ENCODE measurements around the gene NKAIN2. TPM values are rescaled to one million over a fixed set of nuclear protein-coding genes. Genes with fewer than 3 reads are reported as not detected.

NKAIN2 gene
- total and polyA plus RNA-seq, 12 donors = 0.07 to 3.0 (median 0.28) TPM; not detected in 1

- no peak for TF ChIP-seq CTCF (IDR thresholded peaks at IDR 0.05)
- Histone ChIP-seq H3K27me3 (no peaks in the 10 kb centered on the region), H3K4me1 (no peaks in the 10 kb centered on the region), H3K36me3 (no peaks in the 10 kb centered on the region), H3K27ac (no peak overlapping the region), H3K9me3 (no peaks in the 10 kb centered on the region), H3K4me3 (no peak overlapping the region)
- intact Hi-C loops (cut with DNase I) = no loop called here
- no peak for ATAC-seq
- DNase-seq = no peak
- 49 to 55% methylated on average over 6 of the region's 6 CpGs for WGBS, 2 donors
Measured at GRCh38 chr6:123841067-123841896, 37.6 kb downstream of the NKAIN2 start.

- intact Hi-C loops (cut with DNase I) = no loop called here
Measured at GRCh38 chr6:123844011-123844410, 40.3 kb downstream of the NKAIN2 start.

GRCh38 chr6:123848347-123848746 is 44.7 kb downstream of the NKAIN2 start:
- Histone ChIP-seq H3K4me1 (no peaks in the 10 kb centered on the region), H3K27me3 (no peaks in the 10 kb centered on the region), H3K9me3 (peaks cover 0 to 17% (median 0%) of the 10 kb centered on the region in 11 donors), H3K27ac (no peak overlapping the region), H3K36me3 (no peaks in the 10 kb centered on the region), H3K4me3 (no peak overlapping the region)
- WGBS, 2 donors = 89 to 100% methylated on average over 2 of the region's 2 CpGs
- intact Hi-C loops (cut with DNase I) = no loop called here
- DNase-seq (no peak), ATAC-seq (no peak)
- TF ChIP-seq CTCF (IDR thresholded peaks at IDR 0.05) = no peak

More at GRCh38 chr6:123844011-123844410, 40.3 kb downstream of the NKAIN2 start:
- Histone ChIP-seq H3K36me3 (no peaks in the 10 kb centered on the region), H3K4me1 (no peaks in the 10 kb centered on the region), H3K27me3 (no peaks in the 10 kb centered on the region), H3K9me3 (peaks cover 0 to 8% (median 0%) of the 10 kb centered on the region in 11 donors), H3K4me3 (no peak overlapping the region), H3K27ac (no peak overlapping the region)
- no peak for ATAC-seq
- TF ChIP-seq CTCF (IDR thresholded peaks at IDR 0.05) = no peak
- DNase-seq = no peak
- 63 to 67% methylated on average over 5 of the region's 5 CpGs for WGBS, 2 donors

- Histone ChIP-seq H3K4me3 (no peak overlapping the region), H3K9me3 (peaks cover 0 to 17% (median 0%) of the 10 kb centered on the region in 11 donors), H3K4me1 (no peaks in the 10 kb centered on the region), H3K27me3 (no peaks in the 10 kb centered on the region), H3K36me3 (no peaks in the 10 kb centered on the region), H3K27ac (no peak overlapping the region)
- DNase-seq (no peak), ATAC-seq (no peak)
- intact Hi-C loops (cut with DNase I) = no loop called here
- 40 to 41% methylated on average over 3 of the region's 3 CpGs for WGBS, 2 donors
- TF ChIP-seq CTCF (IDR thresholded peaks at IDR 0.05) = no peak
Measured at GRCh38 chr6:123849406-123849805, 45.7 kb downstream of the NKAIN2 start.

Measured in heart right ventricle (tissue), 16 donors.